WTC11 (cell line): ENCODE data around the gene JUP. TPM values are rescaled to one million over a fixed set of nuclear protein-coding genes. Genes with fewer than 3 reads are reported as not detected.

Experiments
- ATAC-seq: fragments of 200-7000 bp; cut with Tn5 transposase; 2 replicates; pipeline ENCODE4 v1.10.0; 2021; ENCODE audit warnings: mild to moderate bottlenecking, moderate library complexity
- CTCF ChIA-PET: fragments of 300-600 bp; sonication (Branson Sonifier 250); formaldehyde crosslinking; loops from one replicate; lab custom pipeline; 2021; ENCODE audit warnings: antibody characterized with exemption; lab: Charles Lee
- POLR2A ChIA-PET: fragments of 350-600 bp; sonication (Branson Sonifier 250); formaldehyde crosslinking; loops from one replicate; lab custom pipeline; 2021; ENCODE audit warnings: antibody characterized with exemption; lab: Charles Lee
- DNase-seq: peaks from one replicate; pipeline ENCODE4 v3.0.0; 2021; ENCODE audit warnings: low spot score
- H3K27ac Mint-ChIP-seq: 2 replicates; pipeline ENCODE4 v1.8.0; 2021; ENCODE audit warnings: mixed read lengths
- H3K27me3 Mint-ChIP-seq: 2 replicates; pipeline ENCODE4 v1.8.0; 2021; ENCODE audit warnings: low read depth, mild to moderate bottlenecking, moderate library complexity, mixed read lengths
- H3K36me3 Mint-ChIP-seq: 2 replicates; pipeline ENCODE4 v1.8.0; 2021; ENCODE audit warnings: mixed read lengths
- H3K4me1 Mint-ChIP-seq: 2 replicates; pipeline ENCODE4 v1.8.0; 2022; ENCODE audit warnings: mixed read lengths
- H3K4me3 Mint-ChIP-seq: 2 replicates; pipeline ENCODE4 v1.8.0; 2021; ENCODE audit warnings: mild to moderate bottlenecking, moderate library complexity, mixed read lengths
- H3K9me3 Mint-ChIP-seq: 2 replicates; pipeline ENCODE4 v1.8.0; 2021; ENCODE audit warnings: mixed read lengths
- ATF2 ChIP-seq: sonication (generic); formaldehyde crosslinking; IDR thresholded peaks from 2 replicates; pipeline ENCODE4 v1.8.1; 2022; ENCODE audit warnings: low read depth, missing genetic modification reagents, borderline replicate concordance
- ERG ChIP-seq: fragments of 250-450 bp; sonication (Bioruptor Pico); IDR thresholded peaks from 2 replicates; pipeline ENCODE4 v1.8.0; 2021; ENCODE audit warnings: mild to moderate bottlenecking
- ETV6 ChIP-seq: sonication (generic); formaldehyde crosslinking; IDR thresholded peaks from 2 replicates; pipeline ENCODE4 v1.8.1; 2022; ENCODE audit warnings: mild to moderate bottlenecking, missing genetic modification reagents
- HMGXB4 ChIP-seq: sonication (generic); formaldehyde crosslinking; IDR thresholded peaks from 2 replicates; pipeline ENCODE4 v1.8.1; 2023; ENCODE audit warnings: mild to moderate bottlenecking, moderate library complexity, missing genetic modification reagents
- IRF1 ChIP-seq: sonication (generic); formaldehyde crosslinking; IDR thresholded peaks from 2 replicates; pipeline ENCODE4 v1.8.0; 2023; ENCODE audit warnings: missing genetic modification reagents
- JAZF1 ChIP-seq: fragments of 250-450 bp; sonication (Bioruptor Pico); IDR thresholded peaks from 2 replicates; pipeline ENCODE4 v1.9.0; 2021; ENCODE audit warnings: moderate library complexity, mild to moderate bottlenecking, inconsistent platforms
- MXD4 ChIP-seq: fragments of 250-450 bp; sonication (Bioruptor Pico); IDR thresholded peaks from 2 replicates; pipeline ENCODE4 v1.8.0; 2021; ENCODE audit warnings: mild to moderate bottlenecking, moderate library complexity, borderline replicate concordance
- NR1H2 ChIP-seq: sonication (generic); formaldehyde crosslinking; IDR thresholded peaks from 2 replicates; pipeline ENCODE4 v1.9.0; 2021; ENCODE audit warnings: mild to moderate bottlenecking, moderate library complexity, missing genetic modification reagents
- USF2 ChIP-seq: sonication (generic); formaldehyde crosslinking; IDR thresholded peaks from 2 replicates; pipeline ENCODE4 v1.8.1; 2023; ENCODE audit warnings: mild to moderate bottlenecking, missing genetic modification reagents, moderate library complexity
- ZBTB21 ChIP-seq: sonication (generic); formaldehyde crosslinking; IDR thresholded peaks from 2 replicates; pipeline ENCODE4 v1.8.1; 2023; ENCODE audit warnings: mild to moderate bottlenecking, missing genetic modification reagents, borderline replicate concordance
- ZNF219 ChIP-seq: sonication (generic); formaldehyde crosslinking; IDR thresholded peaks from 2 replicates; pipeline ENCODE4 v1.8.0; 2023; ENCODE audit warnings: missing genetic modification reagents, mild to moderate bottlenecking, borderline replicate concordance
- ZNF263 ChIP-seq: sonication (generic); formaldehyde crosslinking; IDR thresholded peaks from 2 replicates; pipeline ENCODE4 v1.8.1; 2022; ENCODE audit warnings: low read depth, mild to moderate bottlenecking, moderate library complexity, missing genetic modification reagents
- ZNF317 ChIP-seq: sonication (generic); formaldehyde crosslinking; IDR thresholded peaks from 2 replicates; pipeline ENCODE4 v1.8.1; 2023; ENCODE audit warnings: low read depth, mild to moderate bottlenecking, moderate library complexity, missing genetic modification reagents, borderline replicate concordance
- ZNF396 ChIP-seq: fragments of 250-450 bp; sonication (Bioruptor Pico); IDR thresholded peaks from 2 replicates; pipeline ENCODE4 v1.8.0; 2021; ENCODE audit warnings: mild to moderate bottlenecking, moderate library complexity, borderline replicate concordance
- ZNF425 ChIP-seq: fragments of 250-450 bp; sonication (Bioruptor Pico); conservative IDR thresholded peaks from 2 replicates; pipeline ENCODE4 v1.9.0; 2021; ENCODE audit warnings: mild to moderate bottlenecking
- ZNF512 ChIP-seq: sonication (generic); formaldehyde crosslinking; IDR thresholded peaks from 2 replicates; pipeline ENCODE4 v1.8.1; 2022; ENCODE audit warnings: missing genetic modification reagents, borderline replicate concordance
- total RNA-seq: library from RNA; stranded (reverse); gene quantifications from 3 replicates; pipeline ENCODE4 v1.2.3, GENCODE V29; 2021

The JUP gene
- total RNA-seq, 1 experiment from 2014 or later = 103 TPM

- H3K27ac Mint-ChIP-seq = no peak within 1 kb of the TSS
- no peaks in the 10 kb centered on the region for H3K36me3 Mint-ChIP-seq
- CTCF ChIA-PET = interaction anchor here (0.6 kb wide), 1 partner anchor 482 kb away, joined by 4 read pairs; no protein-coding TSS in a partner anchor
- 0 out of 2 replicates have a peak, but pooled peaks cover 6% of the 10 kb centered on the region for H3K4me1 Mint-ChIP-seq
- peaks cover 99% of the 10 kb centered on the region for H3K27me3 Mint-ChIP-seq
- TF ChIP-seq ZNF219 (no peak), USF2 (CRISPR knock-in tag) (no peak), NR1H2 (CRISPR knock-in tag) (no peak)
- ATAC-seq (no peak), DNase-seq (no peak)
- H3K9me3 Mint-ChIP-seq = peaks cover 7% of the 10 kb centered on the region
- no peak within 1 kb of the TSS for H3K4me3 Mint-ChIP-seq
- POLR2A ChIA-PET = interaction anchor here (0.6 kb wide), 1 partner anchor 21 kb away, joined by 3 read pairs; no protein-coding TSS in a partner anchor
Measured at GRCh38 chr17:41711669-41712400, 74.7 kb downstream of the JUP start, which contains the start of gene GAST. GAST (plus strand) TSS chr17:41712331; CDS start chr17:41715437, 3,106 bp downstream.

- Mint-ChIP-seq H3K27me3 (peaks cover 100% of the 10 kb centered on the region), H3K27ac (no peak overlapping the region)
- POLR2A ChIA-PET = no interaction called here
Measured at GRCh38 chr17:41710472-41711090, 75.9 kb downstream of the JUP start.

More at GRCh38 chr17:41710472-41711090, 75.9 kb downstream of the JUP start:
- Mint-ChIP-seq H3K4me1 (peaks cover 15% of the 10 kb centered on the region), H3K4me3 (no peak overlapping the region), H3K36me3 (no peaks in the 10 kb centered on the region), H3K9me3 (peaks cover 7% of the 10 kb centered on the region)
- DNase-seq (no peak), ATAC-seq (no peak)
- CTCF ChIA-PET = interaction anchor here (0.6 to 7.2 kb wide), 3 partner anchors 15 to 1211 kb away, joined by 3 to 75 read pairs (median 5); no protein-coding TSS in a partner anchor
- no peak for TF ChIP-seq ATF2
- TF ChIP-seq IRF1 (CRISPR knock-in tag) = no peak
- no peak for TF ChIP-seq ZNF317 (CRISPR knock-in tag)
- no peak for TF ChIP-seq ZNF425 (CRISPR knock-in tag)
- no peak for TF ChIP-seq ZNF512
- no peak for TF ChIP-seq ZBTB21 (CRISPR knock-in tag)
- TF ChIP-seq ERG (CRISPR knock-in tag) = no peak
- no peak for TF ChIP-seq HMGXB4
- TF ChIP-seq MXD4 (CRISPR knock-in tag) = no peak
- no peak for TF ChIP-seq ZNF263 (CRISPR knock-in tag)
- no peak for TF ChIP-seq ETV6 (CRISPR knock-in tag)
- no peak for TF ChIP-seq JAZF1 (CRISPR knock-in tag)
- no peak for TF ChIP-seq ZNF396 (CRISPR knock-in tag)
- TF ChIP-seq, all 79 proteins: peak for 0
